Mononuclear cell (primary cell): Measurements from ENCODE around the gene CAPN15. TPM values are rescaled to one million over a fixed set of nuclear protein-coding genes. Genes with fewer than 3 reads are reported as not detected.

Experiments used
- H3K27me3 ChIP-seq: 2 replicates; pipeline ENCODE4 v1.6.0; 2011; ENCODE audit warnings: low read length, control low read depth; ENCODE audit not compliant: insufficient read depth
- H3K4me1 ChIP-seq: 2 replicates; pipeline ENCODE4 v1.5.1; 2011; ENCODE audit warnings: mild to moderate bottlenecking, low read length, control low read depth; ENCODE audit not compliant: insufficient read depth
- H3K4me3 ChIP-seq: 2 replicates; pipeline ENCODE4 v1.5.1; 2011; ENCODE audit warnings: mild to moderate bottlenecking, low read length, moderate library complexity
- H3K9me3 ChIP-seq: 2 replicates; pipeline ENCODE4 v1.5.1; 2011; ENCODE audit warnings: low read depth, mild to moderate bottlenecking, control low read depth, low read length
- total RNA-seq: library from RNA; depleted of rRNA; stranded (reverse); fragments of >200 nt; gene quantifications from one replicate; pipeline ENCODE4 v1.2.3, GENCODE V29; 2012

Gene CAPN15
- total RNA-seq, 1 donor: 31.2 TPM

GRCh38 chr16:543301-544164 is 16.0 kb downstream of the CAPN15 start:
- Histone ChIP-seq H3K9me3 (no peaks in the 10 kb centered on the region), H3K4me1 (peaks cover 6% of the 10 kb centered on the region), H3K27me3 (no peaks in the 10 kb centered on the region), H3K4me3 (no peak overlapping the region)

- H3K4me3 ChIP-seq: no peak overlapping the region
- peaks cover 6% of the 10 kb centered on the region for H3K4me1 ChIP-seq
- no peaks in the 10 kb centered on the region for H3K9me3 ChIP-seq
- H3K27me3 ChIP-seq: no peaks in the 10 kb centered on the region
Observed at GRCh38 chr16:544517-544916, 17.0 kb downstream of the CAPN15 start.

GRCh38 chr16:546909-547770 is 19.6 kb downstream of the CAPN15 start:
- Histone ChIP-seq H3K9me3 (no peaks in the 10 kb centered on the region), H3K4me1 (peaks cover 6% of the 10 kb centered on the region), H3K4me3 (no peak overlapping the region), H3K27me3 (no peaks in the 10 kb centered on the region)

- Histone ChIP-seq H3K9me3 (no peaks in the 10 kb centered on the region), H3K4me3 (no peak overlapping the region), H3K27me3 (no peaks in the 10 kb centered on the region), H3K4me1 (peaks cover 6% of the 10 kb centered on the region)
Observed at GRCh38 chr16:548586-548985, 21.1 kb downstream of the CAPN15 start.

- Histone ChIP-seq H3K4me1 (peaks cover 6% of the 10 kb centered on the region), H3K4me3 (no peak overlapping the region), H3K9me3 (no peaks in the 10 kb centered on the region), H3K27me3 (no peaks in the 10 kb centered on the region)
Observed at GRCh38 chr16:549544-550263, 22.2 kb downstream of the CAPN15 start.

- H3K27me3 ChIP-seq: no peaks in the 10 kb centered on the region
- peaks cover 6% of the 10 kb centered on the region for H3K4me1 ChIP-seq
- no peaks in the 10 kb centered on the region for H3K9me3 ChIP-seq
- no peak overlapping the region for H3K4me3 ChIP-seq
Observed at GRCh38 chr16:551210-551609, 23.7 kb downstream of the CAPN15 start.

- Histone ChIP-seq H3K4me3 (no peak overlapping the region), H3K27me3 (no peaks in the 10 kb centered on the region), H3K9me3 (no peaks in the 10 kb centered on the region), H3K4me1 (peaks cover 1% of the 10 kb centered on the region)
Observed at GRCh38 chr16:552171-552570, 24.7 kb downstream of the CAPN15 start.

GRCh38 chr16:553601-554296 is 26.2 kb downstream of the CAPN15 start:
- Histone ChIP-seq H3K4me3 (no peak overlapping the region), H3K4me1 (no peaks in the 10 kb centered on the region), H3K9me3 (no peaks in the 10 kb centered on the region), H3K27me3 (no peaks in the 10 kb centered on the region)

- H3K4me1 ChIP-seq: no peaks in the 10 kb centered on the region
- H3K27me3 ChIP-seq: peaks cover under 1% of the 10 kb centered on the region
- no peaks in the 10 kb centered on the region for H3K9me3 ChIP-seq
- H3K4me3 ChIP-seq: no peak overlapping the region
Observed at GRCh38 chr16:554297-554621, 26.7 kb downstream of the CAPN15 start.

GRCh38 chr16:554640-555365 is 27.3 kb downstream of the CAPN15 start:
- H3K9me3 ChIP-seq: no peaks in the 10 kb centered on the region
- no peak overlapping the region for H3K4me3 ChIP-seq
- peaks cover 3% of the 10 kb centered on the region for H3K27me3 ChIP-seq
- no peaks in the 10 kb centered on the region for H3K4me1 ChIP-seq

GRCh38 chr16:555528-556473 is 28.3 kb downstream of the CAPN15 start:
- Histone ChIP-seq H3K9me3 (no peaks in the 10 kb centered on the region), H3K4me1 (no peaks in the 10 kb centered on the region), H3K27me3 (peaks cover 3% of the 10 kb centered on the region), H3K4me3 (no peak overlapping the region)

- Histone ChIP-seq H3K4me3 (no peak overlapping the region), H3K4me1 (no peaks in the 10 kb centered on the region), H3K27me3 (peaks cover 3% of the 10 kb centered on the region), H3K9me3 (no peaks in the 10 kb centered on the region)
Observed at GRCh38 chr16:556474-557173, 29.1 kb downstream of the CAPN15 start.
